ENCODE results near the gene FOXL3.

The FOXL3 gene

DNA sequence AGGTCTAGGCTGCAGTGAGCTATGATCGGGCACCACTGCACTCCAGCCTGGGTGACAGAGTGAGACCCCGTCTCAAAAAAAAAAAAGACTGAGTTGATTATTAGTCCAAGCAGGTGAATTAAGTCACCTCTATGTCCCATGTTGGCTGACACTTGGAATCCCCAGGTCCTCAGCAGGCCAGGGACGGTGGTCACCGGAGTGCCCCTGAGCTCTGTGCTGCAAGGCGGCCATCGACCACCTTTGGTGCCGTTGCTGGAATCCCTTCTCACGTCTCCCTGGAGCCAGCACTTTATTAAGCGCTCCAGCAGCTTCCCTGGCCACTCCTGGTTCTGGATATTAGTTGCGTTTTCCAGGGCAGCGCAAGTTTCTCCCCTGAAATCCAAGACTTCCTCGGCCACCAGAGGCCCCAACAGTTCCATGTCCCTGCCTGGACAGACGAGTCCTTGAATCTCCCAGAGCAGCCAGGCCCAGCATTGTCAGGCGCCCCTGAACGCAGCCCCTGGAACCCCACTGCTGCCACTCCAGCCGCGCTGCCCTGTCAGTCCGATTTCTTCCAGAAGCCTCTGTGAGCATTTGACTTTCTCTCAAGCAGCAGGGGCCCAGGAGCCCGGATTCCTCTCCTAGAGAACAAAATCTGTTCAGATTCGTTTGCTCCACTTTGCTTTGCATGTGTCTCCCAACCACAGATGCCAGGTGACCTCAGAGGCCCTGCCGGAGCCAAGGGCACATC lies 38.4 kb upstream of the FOXL3 start:
- CTCF ChIA-PET = interaction anchor here (0.7 kb wide), 1 partner anchor 368 kb away, joined by 5 read pairs; no protein-coding TSS in a partner anchor
- POLR2A ChIA-PET = no interaction called here
- TF ChIP-seq GFI1B (tag by site-specific recombination; IDR thresholded peaks at IDR 0.05) (no peak), ZNF423 (tag by site-specific recombination; IDR thresholded peaks at IDR 0.05) (no peak), KLF1 (tag by site-specific recombination; IDR thresholded peaks at IDR 0.05) (no peak), GLIS2 (tag by site-specific recombination; IDR thresholded peaks at IDR 0.05) (no peak), ZNF10 (tag by site-specific recombination; IDR thresholded peaks at IDR 0.05) (no peak), ZNF2 (tag by site-specific recombination; IDR thresholded peaks at IDR 0.05) (no peak), KLF16 (tag by site-specific recombination; IDR thresholded peaks at IDR 0.05) (no peak), ZNF211 (tag by site-specific recombination; IDR thresholded peaks at IDR 0.05; ENCODE audit: low read depth) (no peak), ZNF311 (tag by site-specific recombination; IDR thresholded peaks at IDR 0.05; ENCODE audit: borderline replicate concordance) (no peak), ZNF529 (tag by site-specific recombination; IDR thresholded peaks at IDR 0.05; ENCODE audit: insufficient replicate concordance) (no peak), GLI2 (tag by site-specific recombination; IDR thresholded peaks at IDR 0.05; ENCODE audit: borderline replicate concordance, low read depth) (no peak), REPIN1 (tag by site-specific recombination; IDR thresholded peaks at IDR 0.05; ENCODE audit: low read depth) (no peak)
- Histone ChIP-seq H3K27ac (ENCODE audit: extremely low read depth, low read depth, low read length) (no peak overlapping the region), H3K4me1 (ENCODE audit: control insufficient read depth, insufficient read depth, low read length) (no peaks in the 10 kb centered on the region), H3K4me3 (ENCODE audit: low read depth, low read length) (no peak overlapping the region), H3K9me3 (ENCODE audit: control insufficient read depth, insufficient read depth, low read depth, low read length) (no peaks in the 10 kb centered on the region; the same call in 1 of the 2 replicates), H3K36me3 (ENCODE audit: control insufficient read depth in 2 of 2, insufficient read depth in 1 of 2, low read length in 2 of 2) (peaks cover 0 to 16% of the 10 kb centered on the region in 2 experiments; a peak in 1 of 3 replicates)

DNA sequence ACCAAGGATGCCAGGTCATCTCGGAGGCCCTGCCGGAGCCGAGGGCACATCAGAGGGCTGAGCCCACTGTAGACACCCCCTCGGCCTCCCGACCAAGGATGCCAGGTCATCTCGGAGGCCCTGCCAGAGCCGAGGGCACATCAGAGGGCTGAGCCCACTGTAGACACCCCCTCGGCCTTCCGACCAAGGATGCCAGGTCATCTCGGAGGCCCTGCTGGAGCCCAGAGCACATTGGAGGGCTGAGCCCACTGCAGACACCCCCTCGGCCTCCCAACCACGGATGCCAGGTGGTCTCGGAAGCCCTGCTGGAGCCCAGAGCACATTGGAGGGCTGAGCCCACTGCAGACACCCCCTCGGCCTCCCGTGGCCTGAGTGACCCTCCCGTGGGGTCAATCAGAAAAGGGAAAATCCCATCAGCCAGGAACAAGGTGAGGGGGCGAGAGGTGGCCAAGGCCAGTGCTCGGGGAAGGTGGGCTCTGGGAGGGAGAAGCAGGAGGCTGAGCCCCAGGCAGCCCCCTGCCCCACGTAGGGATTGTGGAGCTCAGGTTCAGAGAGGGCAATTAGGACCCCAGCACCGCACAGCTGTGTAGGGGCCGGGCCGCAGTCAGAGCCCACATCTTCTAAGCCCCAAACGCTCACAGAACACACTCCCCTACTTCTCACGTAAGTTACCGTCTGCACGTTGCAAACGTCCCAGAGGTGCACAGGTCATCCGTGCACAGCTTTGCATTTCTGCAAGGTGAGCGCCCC lies 37.6 kb upstream of the FOXL3 start:
- H3K4me3 ChIP-seq (ENCODE audit: low read depth, low read length) = no peak overlapping the region
- POLR2A ChIA-PET = no interaction called here
- H3K9me3 ChIP-seq (ENCODE audit: control insufficient read depth, insufficient read depth, low read depth, low read length) = no peaks in the 10 kb centered on the region; the same call in 1 of the 2 replicates
- no peaks in the 10 kb centered on the region for H3K4me1 ChIP-seq (ENCODE audit: control insufficient read depth, insufficient read depth, low read length)
- H3K27ac ChIP-seq (ENCODE audit: extremely low read depth, low read depth, low read length) = no peak overlapping the region
- H3K36me3 ChIP-seq (ENCODE audit: control insufficient read depth in 2 of 2, insufficient read depth in 1 of 2, low read length in 2 of 2) = peaks cover 0 to 19% of the 10 kb centered on the region in 2 experiments; a peak in 1 of 3 replicates
- TF ChIP-seq, protein P1, sequence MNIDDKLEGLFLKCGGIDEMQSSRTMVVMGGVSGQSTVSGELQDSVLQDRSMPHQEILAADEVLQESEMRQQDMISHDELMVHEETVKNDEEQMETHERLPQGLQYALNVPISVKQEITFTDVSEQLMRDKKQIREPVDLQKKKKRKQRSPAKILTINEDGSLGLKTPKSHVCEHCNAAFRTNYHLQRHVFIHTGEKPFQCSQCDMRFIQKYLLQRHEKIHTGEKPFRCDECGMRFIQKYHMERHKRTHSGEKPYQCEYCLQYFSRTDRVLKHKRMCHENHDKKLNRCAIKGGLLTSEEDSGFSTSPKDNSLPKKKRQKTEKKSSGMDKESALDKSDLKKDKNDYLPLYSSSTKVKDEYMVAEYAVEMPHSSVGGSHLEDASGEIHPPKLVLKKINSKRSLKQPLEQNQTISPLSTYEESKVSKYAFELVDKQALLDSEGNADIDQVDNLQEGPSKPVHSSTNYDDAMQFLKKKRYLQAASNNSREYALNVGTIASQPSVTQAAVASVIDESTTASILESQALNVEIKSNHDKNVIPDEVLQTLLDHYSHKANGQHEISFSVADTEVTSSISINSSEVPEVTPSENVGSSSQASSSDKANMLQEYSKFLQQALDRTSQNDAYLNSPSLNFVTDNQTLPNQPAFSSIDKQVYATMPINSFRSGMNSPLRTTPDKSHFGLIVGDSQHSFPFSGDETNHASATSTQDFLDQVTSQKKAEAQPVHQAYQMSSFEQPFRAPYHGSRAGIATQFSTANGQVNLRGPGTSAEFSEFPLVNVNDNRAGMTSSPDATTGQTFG (tag by site-specific recombination; IDR thresholded peaks at IDR 0.05; ENCODE audit: borderline replicate concordance) = no peak
- TF ChIP-seq ZNF239 (tag by site-specific recombination; IDR thresholded peaks at IDR 0.05) = no peak
- CTCF ChIA-PET = no interaction called here

DNA sequence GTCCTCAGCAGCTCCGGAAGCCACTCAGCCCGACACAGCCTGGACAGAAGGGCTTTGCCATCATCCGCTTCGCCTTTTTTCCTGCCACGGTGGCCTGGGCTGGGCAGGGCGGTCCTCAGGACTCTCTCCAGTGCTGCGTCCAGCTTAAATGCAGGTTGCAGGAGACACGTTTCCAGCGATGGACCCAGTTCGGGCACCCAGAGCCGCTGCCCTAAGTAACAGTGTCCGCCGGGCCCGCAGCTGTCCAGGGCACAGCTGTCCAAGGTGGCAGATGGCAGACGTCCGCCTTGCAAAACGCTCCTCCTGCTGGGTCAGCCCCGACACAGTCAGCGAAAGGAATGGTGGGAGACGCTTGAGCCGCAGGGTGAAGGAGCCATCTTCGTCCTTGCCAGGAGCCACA lies 37.0 kb upstream of the FOXL3 start:
- Histone ChIP-seq H3K36me3 (ENCODE audit: control insufficient read depth in 2 of 2, insufficient read depth in 1 of 2, low read length in 2 of 2) (peaks cover 0 to 19% of the 10 kb centered on the region in 2 experiments; a peak in 1 of 3 replicates), H3K27ac (ENCODE audit: extremely low read depth, low read depth, low read length) (no peak overlapping the region), H3K4me3 (ENCODE audit: low read depth, low read length) (no peak overlapping the region), H3K4me1 (ENCODE audit: control insufficient read depth, insufficient read depth, low read length) (no peaks in the 10 kb centered on the region), H3K9me3 (ENCODE audit: control insufficient read depth, insufficient read depth, low read depth, low read length) (no peaks in the 10 kb centered on the region; the same call in 1 of the 2 replicates)
- POLR2A ChIA-PET = no interaction called here
- CTCF ChIA-PET = no interaction called here
- no peak for TF ChIP-seq ZNF521 (tag by site-specific recombination; IDR thresholded peaks at IDR 0.05)
- TF ChIP-seq, protein P2, sequence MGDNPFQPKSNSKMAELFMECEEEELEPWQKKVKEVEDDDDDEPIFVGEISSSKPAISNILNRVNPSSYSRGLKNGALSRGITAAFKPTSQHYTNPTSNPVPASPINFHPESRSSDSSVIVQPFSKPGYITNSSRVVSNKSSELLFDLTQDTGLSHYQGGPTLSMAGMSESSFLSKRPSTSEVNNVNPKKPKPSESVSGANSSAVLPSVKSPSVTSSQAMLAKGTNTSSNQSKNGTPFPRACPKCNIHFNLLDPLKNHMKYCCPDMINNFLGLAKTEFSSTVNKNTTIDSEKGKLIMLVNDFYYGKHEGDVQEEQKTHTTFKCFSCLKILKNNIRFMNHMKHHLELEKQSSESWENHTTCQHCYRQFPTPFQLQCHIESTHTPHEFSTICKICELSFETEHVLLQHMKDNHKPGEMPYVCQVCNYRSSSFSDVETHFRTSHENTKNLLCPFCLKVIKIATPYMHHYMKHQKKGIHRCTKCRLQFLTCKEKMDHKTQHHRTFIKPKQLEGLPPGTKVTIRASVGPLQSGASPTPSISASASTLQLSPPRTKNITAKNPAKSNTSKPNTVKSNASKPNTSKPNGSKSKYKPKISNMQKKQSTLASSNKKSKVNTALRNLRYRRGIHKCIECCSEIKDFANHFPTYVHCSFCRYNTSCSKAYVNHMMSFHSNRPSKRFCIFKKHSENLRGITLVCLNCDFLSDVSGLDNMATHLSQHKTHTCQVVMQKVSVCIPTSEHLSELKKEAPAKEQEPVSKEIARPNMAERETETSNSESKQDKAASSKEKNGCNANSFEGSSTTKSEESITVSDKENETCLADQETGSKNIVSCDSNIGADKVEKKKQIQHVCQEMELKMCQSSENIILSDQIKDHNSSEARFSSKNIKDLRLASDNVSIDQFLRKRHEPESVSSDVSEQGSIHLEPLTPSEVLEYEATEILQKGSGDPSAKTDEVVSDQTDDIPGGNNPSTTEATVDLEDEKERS (tag by site-specific recombination; IDR thresholded peaks at IDR 0.05) = no peak
- TF ChIP-seq ZFP37 (tag by site-specific recombination; IDR thresholded peaks at IDR 0.05) = no peak
- no peak for TF ChIP-seq ZXDB (tag by site-specific recombination; IDR thresholded peaks at IDR 0.05)
- TF ChIP-seq ZNF146 (tag by site-specific recombination; IDR thresholded peaks at IDR 0.05) = no peak
- TF ChIP-seq, protein P3, sequence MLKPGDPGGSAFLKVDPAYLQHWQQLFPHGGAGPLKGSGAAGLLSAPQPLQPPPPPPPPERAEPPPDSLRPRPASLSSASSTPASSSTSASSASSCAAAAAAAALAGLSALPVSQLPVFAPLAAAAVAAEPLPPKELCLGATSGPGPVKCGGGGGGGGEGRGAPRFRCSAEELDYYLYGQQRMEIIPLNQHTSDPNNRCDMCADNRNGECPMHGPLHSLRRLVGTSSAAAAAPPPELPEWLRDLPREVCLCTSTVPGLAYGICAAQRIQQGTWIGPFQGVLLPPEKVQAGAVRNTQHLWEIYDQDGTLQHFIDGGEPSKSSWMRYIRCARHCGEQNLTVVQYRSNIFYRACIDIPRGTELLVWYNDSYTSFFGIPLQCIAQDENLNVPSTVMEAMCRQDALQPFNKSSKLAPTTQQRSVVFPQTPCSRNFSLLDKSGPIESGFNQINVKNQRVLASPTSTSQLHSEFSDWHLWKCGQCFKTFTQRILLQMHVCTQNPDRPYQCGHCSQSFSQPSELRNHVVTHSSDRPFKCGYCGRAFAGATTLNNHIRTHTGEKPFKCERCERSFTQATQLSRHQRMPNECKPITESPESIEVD (tag by site-specific recombination; IDR thresholded peaks at IDR 0.05) = no peak
